OCI-LY7 (cell line): ENCODE results near the gene APCDD1L. TPM values are rescaled to one million over a fixed set of nuclear protein-coding genes. Genes with fewer than 3 reads are reported as not detected.

ENCODE experiments used
- BruUV-seq: library from RNA; stranded (reverse); fragments of 400-500 nt; replicated peaks from 2 replicates; lab custom pipeline; 2021; lab: Mats Ljungman, UMichigan
- CTCF ChIA-PET: fragments of 300-600 bp; sonication (Branson Sonifier 250); formaldehyde crosslinking; loops from one replicate; lab custom pipeline; 2022; ENCODE audit warnings: antibody characterized with exemption; ENCODE audit not compliant: unreplicated experiment; lab: Charles Lee
- POLR2A ChIA-PET: fragments of 300-600 bp; sonication (Branson Sonifier 250); formaldehyde crosslinking; loops from one replicate; lab custom pipeline; 2022; ENCODE audit warnings: antibody characterized with exemption; lab: Charles Lee
- DNase-seq: peaks from one replicate; pipeline ENCODE4 v3.0.0-alpha.2; 2015; ENCODE audit warnings: low spot score
- H2AFZ ChIP-seq: fragments of 200-600 bp; sonication (generic), shearing (Covaris generic); 2 replicates; pipeline ENCODE4 v1.6.1; 2014; ENCODE audit warnings: mild to moderate bottlenecking, antibody characterized with exemption, low read length, moderate library complexity
- H3K27ac ChIP-seq: fragments of 200-600 bp; sonication (generic); 2 replicates; pipeline ENCODE4 v1.5.1; 2014; ENCODE audit warnings: mixed run types, low read depth, mild to moderate bottlenecking, moderate library complexity, low read length, inconsistent platforms; ENCODE audit not compliant: poor library complexity, severe bottlenecking
- H3K36me3 ChIP-seq: fragments of 200-600 bp; sonication (generic); 2 replicates; pipeline ENCODE4 v1.6.1; 2014; ENCODE audit warnings: mild to moderate bottlenecking, antibody characterized with exemption, low read length, moderate library complexity, mixed read lengths; ENCODE audit not compliant: insufficient read depth
- H3K4me1 ChIP-seq: fragments of 200-600 bp; sonication (generic); 2 replicates; pipeline ENCODE4 v1.5.1; 2014; ENCODE audit warnings: mild to moderate bottlenecking, low read length; ENCODE audit not compliant: insufficient read depth, poor library complexity, severe bottlenecking
- H3K4me2 ChIP-seq: fragments of 200-600 bp; sonication (generic); 2 replicates; pipeline ENCODE4 v1.6.1; 2014; ENCODE audit warnings: mild to moderate bottlenecking, low read length
- H3K4me3 ChIP-seq: fragments of 200-600 bp; sonication (generic); 2 replicates; pipeline ENCODE4 v1.5.1; 2014; ENCODE audit warnings: mild to moderate bottlenecking, low read depth, low read length; ENCODE audit not compliant: poor library complexity, severe bottlenecking
- H3K79me2 ChIP-seq: fragments of 200-600 bp; sonication (generic); 2 replicates; pipeline ENCODE4 v1.6.1; 2016; ENCODE audit warnings: low read depth, mild to moderate bottlenecking, low read length, moderate library complexity, mixed read lengths; ENCODE audit not compliant: insufficient read depth
- H3K9me2 ChIP-seq: fragments of 200-600 bp; sonication (generic); 2 replicates; pipeline ENCODE4 v1.6.1; 2016; ENCODE audit warnings: mild to moderate bottlenecking, low read length, mixed read lengths; ENCODE audit not compliant: insufficient read depth
- H3K9me3 ChIP-seq: fragments of 200-600 bp; sonication (generic); 2 replicates; pipeline ENCODE4 v1.6.1; 2014; ENCODE audit warnings: mild to moderate bottlenecking, mixed run types, low read length, mixed read lengths
- H4K20me1 ChIP-seq: fragments of 200-600 bp; sonication (generic); 2 replicates; pipeline ENCODE4 v1.6.1; 2014; ENCODE audit warnings: mild to moderate bottlenecking, antibody characterized with exemption, low read length, moderate library complexity, mixed read lengths; ENCODE audit not compliant: insufficient read depth
- CTCF ChIP-seq: fragments of 200-600 bp; sonication (generic); conservative IDR thresholded peaks from 2 replicates; pipeline ENCODE4 v1.5.1; 2014; ENCODE audit warnings: mild to moderate bottlenecking, antibody characterized with exemption, low read length, moderate library complexity, mixed read lengths
- EZH2phosphoT487 ChIP-seq: fragments of 200-600 bp; sonication (generic); IDR thresholded peaks from 2 replicates; pipeline ENCODE4 v1.6.1; 2018; ENCODE audit warnings: low read depth, borderline replicate concordance, mild to moderate bottlenecking, mixed run types, antibody characterized with exemption, low read length, moderate library complexity, mixed read lengths
- intact Hi-C: fragments of 100-400 bp; cut with micrococcal nuclease; formaldehyde crosslinking; loops from one replicate; pipeline ENCODE4 v1.10.0; 2022; ENCODE audit not compliant: unreplicated experiment
- total RNA-seq, 2 experiments: library from RNA; depleted of rRNA in 1 of 2; stranded (reverse); fragments of >200 nt in 1 of 2; shearing (Covaris generic) in 1 of 2; gene quantifications; 2 replicates each; pipeline ENCODE4 v1.2.3, GENCODE V29; 2014 to 2022

Gene APCDD1L
- total RNA-seq, 2 experiments from 2014 or later, result not detected

GRCh38 chr20:58546756-58547622, 31.8 kb upstream of the APCDD1L start:
- Histone ChIP-seq H3K27ac (no peak overlapping the region), H3K36me3 (no peaks in the 10 kb centered on the region), H3K4me1 (no peaks in the 10 kb centered on the region), H3K4me3 (no peak overlapping the region), H3K4me2 (no peak overlapping the region), H3K79me2 (no peaks in the 10 kb centered on the region), H3K9me2 (no peaks in the 10 kb centered on the region), H4K20me1 (no peaks in the 10 kb centered on the region), H2AFZ (no peak overlapping the region), H3K9me3 (no peaks in the 10 kb centered on the region)
- no peak for TF ChIP-seq EZH2phosphoT487
- no peak for TF ChIP-seq CTCF
- no TSS peak for BruUV-seq
- CTCF ChIA-PET, result no interaction called here
- no peak for DNase-seq
- POLR2A ChIA-PET, result no interaction called here
- intact Hi-C loops, result no loop called here

- no peak for DNase-seq
- H2AFZ ChIP-seq, result no peak overlapping the region
- TF ChIP-seq EZH2phosphoT487 (no peak), CTCF (no peak)
- no TSS peak for BruUV-seq
- ChIA-PET CTCF (no interaction called here), POLR2A (no interaction called here)
- no peak overlapping the region for H3K27ac ChIP-seq
- H3K9me2 ChIP-seq, result no peaks in the 10 kb centered on the region
- H3K4me2 ChIP-seq, result no peak overlapping the region
- H4K20me1 ChIP-seq, result no peaks in the 10 kb centered on the region
- H3K4me3 ChIP-seq, result no peak overlapping the region
- no peaks in the 10 kb centered on the region for H3K79me2 ChIP-seq
- intact Hi-C loops, result no loop called here
- no peaks in the 10 kb centered on the region for H3K36me3 ChIP-seq
- H3K9me3 ChIP-seq, result no peaks in the 10 kb centered on the region
- no peaks in the 10 kb centered on the region for H3K4me1 ChIP-seq
Measured at GRCh38 chr20:58546416-58546711, 31.2 kb upstream of the APCDD1L start.
